GM23338 (cell line): ENCODE results near the gene TGM2. TPM values are rescaled to one million over a fixed set of nuclear protein-coding genes. Genes with fewer than 3 reads are reported as not detected.

Experiments used
- ATAC-seq: fragments of 200-7000 bp; cut with Tn5 transposase; 3 replicates; pipeline ENCODE4 v1.9.1; 2020
- DNase-seq: peaks from one replicate; pipeline ENCODE4 v3.0.0-alpha.2; 2015; ENCODE audit warnings: low spot score
- H2AFZ ChIP-seq: fragments of 200-600 bp; sonication (generic); 2 replicates; pipeline ENCODE4 v1.8.0; 2016; ENCODE audit warnings: antibody characterized with exemption, mild to moderate bottlenecking, moderate library complexity
- H3F3A ChIP-seq: fragments of 200-600 bp; sonication (generic); replicated peaks from 2 replicates; pipeline ENCODE4 v1.8.0; 2017; ENCODE audit warnings: antibody characterized with exemption, mixed run types, low read depth
- H3K27ac ChIP-seq: fragments of 200-600 bp; sonication (generic); 2 replicates; pipeline ENCODE4 v1.6.1; 2016; ENCODE audit warnings: low read depth
- H3K27me3 ChIP-seq: fragments of 200-600 bp; sonication (generic); 2 replicates; pipeline ENCODE4 v1.8.0; 2016; ENCODE audit warnings: mild to moderate bottlenecking, mixed run types, moderate library complexity; ENCODE audit not compliant: insufficient read depth
- H3K36me3 ChIP-seq: fragments of 200-600 bp; sonication (generic); 2 replicates; pipeline ENCODE4 v1.8.0; 2016; ENCODE audit warnings: mild to moderate bottlenecking; ENCODE audit not compliant: insufficient read depth
- H3K4me1 ChIP-seq: fragments of 200-600 bp; sonication (generic); 2 replicates; pipeline ENCODE4 v1.8.0; 2016; ENCODE audit warnings: mild to moderate bottlenecking, moderate library complexity; ENCODE audit not compliant: insufficient read depth
- H3K4me2 ChIP-seq: fragments of 200-600 bp; sonication (generic); 2 replicates; pipeline ENCODE4 v1.7.1; 2017; ENCODE audit warnings: mixed run types
- H3K4me3 ChIP-seq: fragments of 200-600 bp; sonication (generic); 2 replicates; pipeline ENCODE4 v1.6.1; 2016; ENCODE audit warnings: mixed run types
- H3K79me2 ChIP-seq: fragments of 200-600 bp; sonication (generic); replicated peaks from 2 replicates; pipeline ENCODE4 v1.8.0; 2017; ENCODE audit warnings: mild to moderate bottlenecking; ENCODE audit not compliant: insufficient read depth
- H3K9me2 ChIP-seq: fragments of 200-600 bp; sonication (generic); 2 replicates; pipeline ENCODE4 v1.8.0; 2017; ENCODE audit not compliant: insufficient read depth
- H4K20me1 ChIP-seq: fragments of 200-600 bp; sonication (generic); replicated peaks from 2 replicates; pipeline ENCODE4 v1.8.0; 2017; ENCODE audit warnings: mild to moderate bottlenecking; ENCODE audit not compliant: insufficient read depth
- H3K27ac Mint-ChIP-seq: 2 replicates; pipeline ENCODE4 v1.8.0; 2020; ENCODE audit warnings: inconsistent platforms, mild to moderate bottlenecking, moderate library complexity, mixed read lengths
- H3K27me3 Mint-ChIP-seq: 3 replicates; pipeline ENCODE4 v1.8.0; 2022; ENCODE audit warnings: low read depth, mild to moderate bottlenecking, moderate library complexity, mixed read lengths, inconsistent platforms; ENCODE audit not compliant: insufficient read depth, poor library complexity
- H3K36me3 Mint-ChIP-seq: 3 replicates; pipeline ENCODE4 v1.8.0; 2021; ENCODE audit warnings: low read depth, mild to moderate bottlenecking, inconsistent platforms, moderate library complexity, mixed read lengths
- H3K4me1 Mint-ChIP-seq: 3 replicates; pipeline ENCODE4 v1.8.0; 2020; ENCODE audit warnings: mild to moderate bottlenecking, inconsistent platforms, mixed read lengths
- H3K4me3 Mint-ChIP-seq: 3 replicates; pipeline ENCODE4 v1.8.0; 2021; ENCODE audit warnings: moderate library complexity, mild to moderate bottlenecking, inconsistent platforms, mixed read lengths
- H3K9me3 Mint-ChIP-seq: 3 replicates; pipeline ENCODE4 v1.8.0; 2020; ENCODE audit warnings: moderate library complexity, mild to moderate bottlenecking, inconsistent platforms, mixed read lengths
- CREB1 ChIP-seq: fragments of 250-450 bp; sonication (Bioruptor Pico); IDR thresholded peaks from 2 replicates; pipeline ENCODE4 v1.5.0; 2020; ENCODE audit warnings: low read depth, mild to moderate bottlenecking, moderate library complexity
- ETS1 ChIP-seq: IDR thresholded peaks from 2 replicates; pipeline ENCODE4 v1.6.1; 2016; ENCODE audit warnings: antibody characterized with exemption
- EZH2 ChIP-seq: fragments of 200-600 bp; sonication (generic); IDR thresholded peaks from one replicate; pipeline ENCODE4 v1.8.0; 2017; ENCODE audit warnings: antibody characterized with exemption, mild to moderate bottlenecking, low read depth; ENCODE audit not compliant: unreplicated experiment
- EZH2phosphoT487 ChIP-seq: fragments of 200-600 bp; sonication (generic); IDR thresholded peaks from one replicate; pipeline ENCODE4 v1.8.1; 2018; ENCODE audit warnings: antibody characterized with exemption; ENCODE audit not compliant: unreplicated experiment
- JUNB ChIP-seq: IDR thresholded peaks from one replicate; pipeline ENCODE4 v1.6.1; 2016; ENCODE audit warnings: antibody characterized with exemption; ENCODE audit not compliant: unreplicated experiment
- NANOG ChIP-seq: IDR thresholded peaks from 2 replicates; pipeline ENCODE4 v1.6.1; 2016; ENCODE audit warnings: antibody characterized with exemption, borderline replicate concordance
- POLR2AphosphoS5 ChIP-seq: IDR thresholded peaks from 2 replicates; pipeline ENCODE4 v1.6.1; 2016; ENCODE audit warnings: antibody characterized with exemption, low read depth
- STAT1 ChIP-seq: IDR thresholded peaks from one replicate; pipeline ENCODE4 v1.6.1; 2016; ENCODE audit warnings: antibody characterized with exemption; ENCODE audit not compliant: unreplicated experiment
- ZNF114 ChIP-seq: fragments of 250-450 bp; sonication (Bioruptor Pico); IDR thresholded peaks from 2 replicates; pipeline ENCODE4 v1.5.0; 2020; ENCODE audit warnings: mild to moderate bottlenecking, moderate library complexity
- ZNF331 ChIP-seq: fragments of 250-450 bp; sonication (Bioruptor Pico); IDR thresholded peaks from 2 replicates; pipeline ENCODE4 v1.5.0; 2020; ENCODE audit warnings: low read depth, mild to moderate bottlenecking, moderate library complexity
- polyA plus RNA-seq: library from polyadenylated mRNA; unstranded; fragments of >200 nt; fragmentation: Nextera tagmentation; extraction: Ambion mirVana; gene quantifications from 2 replicates; pipeline ENCODE4 v1.2.1, GENCODE V29; 2016
- total RNA-seq: library from RNA; depleted of rRNA; stranded (reverse); fragments of >200 nt; shearing (Covaris generic); gene quantifications from 2 replicates; pipeline ENCODE4 v1.2.3, GENCODE V29; 2014
- TF ChIP-seq, protein P1 (sequence below): fragments of 250-450 bp; sonication (Bioruptor Pico); IDR thresholded peaks from 2 replicates; pipeline ENCODE4 v1.5.0; 2020; ENCODE audit warnings: mild to moderate bottlenecking, moderate library complexity
- TF ChIP-seq, protein P2 (sequence below): IDR thresholded peaks from one replicate; pipeline ENCODE4 v1.6.1; 2018; ENCODE audit warnings: antibody characterized with exemption; ENCODE audit not compliant: unreplicated experiment
- TF ChIP-seq, protein P3 (sequence below), 2 experiments: fragments of 200-600 bp in 1 of 2; sonication (generic) in 1 of 2; conservative IDR thresholded peaks; 2 replicates each; pipeline versions ENCODE4 v1.5.1 to v1.6.1; 2016 to 2017; ENCODE audit warnings: antibody characterized with exemption in 2 of 2, low read depth in 2 of 2, mild to moderate bottlenecking in 2 of 2, moderate library complexity in 1 of 2

The TGM2 gene
- total and polyA plus RNA-seq, 2 experiments from 2014 or later, result 0.45 to 1.0 TPM

GRCh38 chr20:38131588-38132121 is 33.4 kb downstream of the TGM2 start:
- no peaks in the 10 kb centered on the region for H3F3A ChIP-seq
- no peak overlapping the region for H3K27ac ChIP-seq
- no peak for DNase-seq
- H3K9me2 ChIP-seq, result no peaks in the 10 kb centered on the region
- H2AFZ ChIP-seq, result no peak overlapping the region
- Mint-ChIP-seq H3K27ac (no peak overlapping the region), H3K9me3 (no peaks in the 10 kb centered on the region; the same call in 2 of the 3 replicates), H3K4me1 (peaks cover 3% of the 10 kb centered on the region; the same call in 2 of the 3 replicates), H3K36me3 (no peaks in the 10 kb centered on the region), H3K27me3 (no peaks in the 10 kb centered on the region), H3K4me3 (no peak overlapping the region)
- no peak overlapping the region for H3K4me3 ChIP-seq
- no peak for ATAC-seq
- H3K4me1 ChIP-seq, result no peaks in the 10 kb centered on the region
- no peaks in the 10 kb centered on the region for H4K20me1 ChIP-seq
- no peaks in the 10 kb centered on the region for H3K27me3 ChIP-seq
- no peaks in the 10 kb centered on the region for H3K36me3 ChIP-seq
- no peak overlapping the region for H3K4me2 ChIP-seq
- no peak for TF ChIP-seq NANOG
- TF ChIP-seq, protein P1, sequence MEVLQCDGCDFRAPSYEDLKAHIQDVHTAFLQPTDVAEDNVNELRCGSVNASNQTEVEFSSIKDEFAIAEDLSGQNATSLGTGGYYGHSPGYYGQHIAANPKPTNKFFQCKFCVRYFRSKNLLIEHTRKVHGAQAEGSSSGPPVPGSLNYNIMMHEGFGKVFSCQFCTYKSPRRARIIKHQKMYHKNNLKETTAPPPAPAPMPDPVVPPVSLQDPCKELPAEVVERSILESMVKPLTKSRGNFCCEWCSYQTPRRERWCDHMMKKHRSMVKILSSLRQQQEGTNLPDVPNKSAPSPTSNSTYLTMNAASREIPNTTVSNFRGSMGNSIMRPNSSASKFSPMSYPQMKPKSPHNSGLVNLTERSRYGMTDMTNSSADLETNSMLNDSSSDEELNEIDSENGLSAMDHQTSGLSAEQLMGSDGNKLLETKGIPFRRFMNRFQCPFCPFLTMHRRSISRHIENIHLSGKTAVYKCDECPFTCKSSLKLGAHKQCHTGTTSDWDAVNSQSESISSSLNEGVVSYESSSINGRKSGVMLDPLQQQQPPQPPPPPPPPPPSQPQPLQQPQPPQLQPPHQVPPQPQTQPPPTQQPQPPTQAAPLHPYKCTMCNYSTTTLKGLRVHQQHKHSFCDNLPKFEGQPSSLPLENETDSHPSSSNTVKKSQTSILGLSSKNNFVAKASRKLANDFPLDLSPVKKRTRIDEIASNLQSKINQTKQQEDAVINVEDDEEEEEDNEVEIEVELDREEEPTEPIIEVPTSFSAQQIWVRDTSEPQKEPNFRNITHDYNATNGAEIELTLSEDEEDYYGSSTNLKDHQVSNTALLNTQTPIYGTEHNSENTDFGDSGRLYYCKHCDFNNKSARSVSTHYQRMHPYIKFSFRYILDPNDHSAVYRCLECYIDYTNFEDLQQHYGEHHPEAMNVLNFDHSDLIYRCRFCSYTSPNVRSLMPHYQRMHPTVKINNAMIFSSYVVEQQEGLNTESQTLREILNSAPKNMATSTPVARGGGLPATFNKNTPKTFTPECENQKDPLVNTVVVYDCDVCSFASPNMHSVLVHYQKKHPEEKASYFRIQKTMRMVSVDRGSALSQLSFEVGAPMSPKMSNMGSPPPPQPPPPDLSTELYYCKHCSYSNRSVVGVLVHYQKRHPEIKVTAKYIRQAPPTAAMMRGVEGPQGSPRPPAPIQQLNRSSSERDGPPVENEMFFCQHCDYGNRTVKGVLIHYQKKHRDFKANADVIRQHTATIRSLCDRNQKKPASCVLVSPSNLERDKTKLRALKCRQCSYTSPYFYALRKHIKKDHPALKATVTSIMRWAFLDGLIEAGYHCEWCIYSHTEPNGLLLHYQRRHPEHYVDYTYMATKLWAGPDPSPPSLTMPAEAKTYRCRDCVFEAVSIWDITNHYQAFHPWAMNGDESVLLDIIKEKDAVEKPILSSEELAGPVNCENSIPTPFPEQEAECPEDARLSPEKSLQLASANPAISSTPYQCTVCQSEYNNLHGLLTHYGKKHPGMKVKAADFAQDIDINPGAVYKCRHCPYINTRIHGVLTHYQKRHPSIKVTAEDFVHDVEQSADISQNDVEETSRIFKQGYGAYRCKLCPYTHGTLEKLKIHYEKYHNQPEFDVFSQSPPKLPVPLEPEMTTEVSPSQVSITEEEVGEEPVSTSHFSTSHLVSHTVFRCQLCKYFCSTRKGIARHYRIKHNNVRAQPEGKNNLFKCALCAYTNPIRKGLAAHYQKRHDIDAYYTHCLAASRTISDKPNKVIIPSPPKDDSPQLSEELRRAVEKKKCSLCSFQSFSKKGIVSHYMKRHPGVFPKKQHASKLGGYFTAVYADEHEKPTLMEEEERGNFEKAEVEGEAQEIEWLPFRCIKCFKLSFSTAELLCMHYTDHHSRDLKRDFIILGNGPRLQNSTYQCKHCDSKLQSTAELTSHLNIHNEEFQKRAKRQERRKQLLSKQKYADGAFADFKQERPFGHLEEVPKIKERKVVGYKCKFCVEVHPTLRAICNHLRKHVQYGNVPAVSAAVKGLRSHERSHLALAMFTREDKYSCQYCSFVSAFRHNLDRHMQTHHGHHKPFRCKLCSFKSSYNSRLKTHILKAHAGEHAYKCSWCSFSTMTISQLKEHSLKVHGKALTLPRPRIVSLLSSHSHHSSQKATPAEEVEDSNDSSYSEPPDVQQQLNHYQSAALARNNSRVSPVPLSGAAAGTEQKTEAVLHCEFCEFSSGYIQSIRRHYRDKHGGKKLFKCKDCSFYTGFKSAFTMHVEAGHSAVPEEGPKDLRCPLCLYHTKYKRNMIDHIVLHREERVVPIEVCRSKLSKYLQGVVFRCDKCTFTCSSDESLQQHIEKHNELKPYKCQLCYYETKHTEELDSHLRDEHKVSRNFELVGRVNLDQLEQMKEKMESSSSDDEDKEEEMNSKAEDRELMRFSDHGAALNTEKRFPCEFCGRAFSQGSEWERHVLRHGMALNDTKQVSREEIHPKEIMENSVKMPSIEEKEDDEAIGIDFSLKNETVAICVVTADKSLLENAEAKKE, result no peak
- TF ChIP-seq ETS1, result no peak
- TF ChIP-seq POLR2AphosphoS5, result no peak
- TF ChIP-seq JUNB, result no peak
- TF ChIP-seq, protein P2, sequence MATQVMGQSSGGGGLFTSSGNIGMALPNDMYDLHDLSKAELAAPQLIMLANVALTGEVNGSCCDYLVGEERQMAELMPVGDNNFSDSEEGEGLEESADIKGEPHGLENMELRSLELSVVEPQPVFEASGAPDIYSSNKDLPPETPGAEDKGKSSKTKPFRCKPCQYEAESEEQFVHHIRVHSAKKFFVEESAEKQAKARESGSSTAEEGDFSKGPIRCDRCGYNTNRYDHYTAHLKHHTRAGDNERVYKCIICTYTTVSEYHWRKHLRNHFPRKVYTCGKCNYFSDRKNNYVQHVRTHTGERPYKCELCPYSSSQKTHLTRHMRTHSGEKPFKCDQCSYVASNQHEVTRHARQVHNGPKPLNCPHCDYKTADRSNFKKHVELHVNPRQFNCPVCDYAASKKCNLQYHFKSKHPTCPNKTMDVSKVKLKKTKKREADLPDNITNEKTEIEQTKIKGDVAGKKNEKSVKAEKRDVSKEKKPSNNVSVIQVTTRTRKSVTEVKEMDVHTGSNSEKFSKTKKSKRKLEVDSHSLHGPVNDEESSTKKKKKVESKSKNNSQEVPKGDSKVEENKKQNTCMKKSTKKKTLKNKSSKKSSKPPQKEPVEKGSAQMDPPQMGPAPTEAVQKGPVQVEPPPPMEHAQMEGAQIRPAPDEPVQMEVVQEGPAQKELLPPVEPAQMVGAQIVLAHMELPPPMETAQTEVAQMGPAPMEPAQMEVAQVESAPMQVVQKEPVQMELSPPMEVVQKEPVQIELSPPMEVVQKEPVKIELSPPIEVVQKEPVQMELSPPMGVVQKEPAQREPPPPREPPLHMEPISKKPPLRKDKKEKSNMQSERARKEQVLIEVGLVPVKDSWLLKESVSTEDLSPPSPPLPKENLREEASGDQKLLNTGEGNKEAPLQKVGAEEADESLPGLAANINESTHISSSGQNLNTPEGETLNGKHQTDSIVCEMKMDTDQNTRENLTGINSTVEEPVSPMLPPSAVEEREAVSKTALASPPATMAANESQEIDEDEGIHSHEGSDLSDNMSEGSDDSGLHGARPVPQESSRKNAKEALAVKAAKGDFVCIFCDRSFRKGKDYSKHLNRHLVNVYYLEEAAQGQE, result no peak
- no peak for TF ChIP-seq STAT1
- no peak for TF ChIP-seq ZNF331
- TF ChIP-seq EZH2phosphoT487, result no peak
- TF ChIP-seq ZNF114 (CRISPR knock-in tag), result no peak
- TF ChIP-seq, protein P3, sequence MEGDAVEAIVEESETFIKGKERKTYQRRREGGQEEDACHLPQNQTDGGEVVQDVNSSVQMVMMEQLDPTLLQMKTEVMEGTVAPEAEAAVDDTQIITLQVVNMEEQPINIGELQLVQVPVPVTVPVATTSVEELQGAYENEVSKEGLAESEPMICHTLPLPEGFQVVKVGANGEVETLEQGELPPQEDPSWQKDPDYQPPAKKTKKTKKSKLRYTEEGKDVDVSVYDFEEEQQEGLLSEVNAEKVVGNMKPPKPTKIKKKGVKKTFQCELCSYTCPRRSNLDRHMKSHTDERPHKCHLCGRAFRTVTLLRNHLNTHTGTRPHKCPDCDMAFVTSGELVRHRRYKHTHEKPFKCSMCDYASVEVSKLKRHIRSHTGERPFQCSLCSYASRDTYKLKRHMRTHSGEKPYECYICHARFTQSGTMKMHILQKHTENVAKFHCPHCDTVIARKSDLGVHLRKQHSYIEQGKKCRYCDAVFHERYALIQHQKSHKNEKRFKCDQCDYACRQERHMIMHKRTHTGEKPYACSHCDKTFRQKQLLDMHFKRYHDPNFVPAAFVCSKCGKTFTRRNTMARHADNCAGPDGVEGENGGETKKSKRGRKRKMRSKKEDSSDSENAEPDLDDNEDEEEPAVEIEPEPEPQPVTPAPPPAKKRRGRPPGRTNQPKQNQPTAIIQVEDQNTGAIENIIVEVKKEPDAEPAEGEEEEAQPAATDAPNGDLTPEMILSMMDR (conservative IDR thresholded peaks at IDR 0.05; ENCODE audit: low read depth in 2 of 2), result no peak
- TF ChIP-seq EZH2, result no peak
- no peak for TF ChIP-seq CREB1 (CRISPR knock-in tag)
- H3K79me2 ChIP-seq, result no peaks in the 10 kb centered on the region
